Liver (tissue), 9 donors: ENCODE results near the gene QKI. TPM values are rescaled to one million over a fixed set of nuclear protein-coding genes. Genes with fewer than 3 reads are reported as not detected.

ENCODE experiments used
- DNase-seq: peaks from one replicate; pipeline ENCODE4 v3.0.0-alpha.2; 2017; ENCODE audit warnings: low spot score
- H3K27ac ChIP-seq, 2 donors: one replicate each; pipeline ENCODE4 v1.7.0; 2013; ENCODE audit warnings: inconsistent platforms in 2 of 2, low read length in 2 of 2, control low read depth in 1 of 2, low read depth in 1 of 2, mild to moderate bottlenecking in 1 of 2
- H3K27me3 ChIP-seq, 4 donors: one replicate each; pipeline versions ENCODE4 v1.6.1 to v1.7.0; 2013; ENCODE audit warnings: low read length in 3 of 4, inconsistent platforms in 1 of 4, mild to moderate bottlenecking in 1 of 4, moderate library complexity in 1 of 4; ENCODE audit not compliant: control insufficient read depth in 4 of 4, insufficient read depth in 4 of 4
- H3K36me3 ChIP-seq, 4 donors: one replicate each; pipeline versions ENCODE4 v1.6.1 to v1.7.0; 2013; ENCODE audit warnings: low read length in 3 of 4, mild to moderate bottlenecking in 3 of 4, low read depth in 1 of 4, moderate library complexity in 1 of 4; ENCODE audit not compliant: control insufficient read depth in 4 of 4, insufficient read depth in 3 of 4
- H3K4me1 ChIP-seq, 4 donors: one replicate each; pipeline versions ENCODE4 v1.6.1 to v1.7.0; 2013; ENCODE audit warnings: low read length in 3 of 4, mild to moderate bottlenecking in 3 of 4, moderate library complexity in 1 of 4; ENCODE audit not compliant: control insufficient read depth in 4 of 4, insufficient read depth in 4 of 4
- H3K4me3 ChIP-seq, 3 donors: one replicate each; pipeline versions ENCODE4 v1.6.1 to v1.7.0; 2013; ENCODE audit warnings: low read length in 3 of 3, control low read depth in 1 of 3, low read depth in 1 of 3, mild to moderate bottlenecking in 1 of 3
- H3K9ac ChIP-seq, 2 donors: one replicate each; pipeline ENCODE4 v1.7.0; 2013; ENCODE audit warnings: low read length in 2 of 2, mild to moderate bottlenecking in 2 of 2, moderate library complexity in 2 of 2, control low read depth in 1 of 2, low read depth in 1 of 2
- H3K9me3 ChIP-seq, 4 donors: one replicate each; pipeline versions ENCODE4 v1.6.1 to v1.7.0; 2013; ENCODE audit warnings: low read length in 3 of 4; ENCODE audit not compliant: control insufficient read depth in 4 of 4
- CTCF ChIP-seq: fragments of 150-350 bp; IDR thresholded peaks from 2 replicates; pipeline ENCODE4 v1.5.1; 2017; ENCODE audit warnings: improper control_type of control experiment, low read depth, low read length; ENCODE audit not compliant: missing input control
- FOXA2 ChIP-seq: IDR thresholded peaks from 2 replicates; pipeline ENCODE4 v1.6.1; 2016; ENCODE audit warnings: antibody characterized with exemption
- HNF4A ChIP-seq, 2 donors: conservative IDR thresholded peaks; 2 replicates each; pipeline ENCODE4 v1.6.1; 2016; ENCODE audit warnings: antibody characterized with exemption in 2 of 2, mild to moderate bottlenecking in 2 of 2
- HNF4G ChIP-seq: IDR thresholded peaks from 2 replicates; pipeline ENCODE4 v1.6.1; 2016; ENCODE audit warnings: antibody characterized with exemption
- MAX ChIP-seq: IDR thresholded peaks from 2 replicates; pipeline ENCODE4 v1.6.1; 2016; ENCODE audit warnings: antibody characterized with exemption
- REST ChIP-seq: IDR thresholded peaks from 2 replicates; pipeline ENCODE4 v1.6.1; 2016; ENCODE audit warnings: antibody characterized with exemption, mild to moderate bottlenecking
- RXRA ChIP-seq, 2 donors: IDR thresholded peaks; 2 replicates each; pipeline ENCODE4 v1.6.1; 2017 to 2018; ENCODE audit warnings: antibody characterized with exemption in 2 of 2, mild to moderate bottlenecking in 1 of 2
- TAF1 ChIP-seq: conservative IDR thresholded peaks from 2 replicates; pipeline ENCODE4 v1.6.1; 2016; ENCODE audit warnings: antibody characterized with exemption, mild to moderate bottlenecking
- ZBTB33 ChIP-seq: IDR thresholded peaks from 2 replicates; pipeline ENCODE4 v1.6.1; 2016; ENCODE audit warnings: antibody characterized with exemption
- WGBS: extraction: QIAGEN DNeasy Blood & Tissue Kit; methylation state at CpG from one replicate; pipeline ENCODE4 v1.1.7; 2013; 5-methylcytosine and 5-hydroxymethylcytosine counted together
- polyA plus RNA-seq, 2 donors: library from polyadenylated mRNA; stranded (reverse) in 1 of 2; unstranded in 1 of 2; fragments of 200-250 nt in 1 of 2; fragments of >200 nt in 1 of 2; fragmentation: Nextera tagmentation in 1 of 2; extraction: Ambion mirVana in 1 of 2; gene quantifications; one replicate each; pipeline versions ENCODE4 v1.2.1 to v1.2.3, GENCODE V29; 2013 to 2015
- total RNA-seq, 2 donors: library from RNA; depleted of rRNA; stranded (reverse); fragments of >200 nt; gene quantifications; one replicate each; pipeline ENCODE4 v1.2.3, GENCODE V29; 2014
- donor health status: healthy.
- donor health status: healthy.
- donor health status: healthy.
- donor health status: healthy.
- donor health status: healthy.

Gene QKI
- total and polyA plus RNA-seq, 4 donors, result 22.7 to 97.0 (median 56.3) TPM

GRCh38 chr6:163501026-163501425, 86.5 kb downstream of the QKI start:
- Histone ChIP-seq H3K27me3 (no peaks in the 10 kb centered on the region), H3K9ac (no peak overlapping the region)
- no peak for TF ChIP-seq FOXA2

GRCh38 chr6:163501439-163501838, 86.9 kb downstream of the QKI start:
- no peak overlapping the region for H3K4me3 ChIP-seq
- no peaks in the 10 kb centered on the region for H3K27me3 ChIP-seq
- WGBS, result 91% methylated on average over 3 of the region's 3 CpGs
- DNase-seq, result no peak
- H3K9me3 ChIP-seq, result no peaks in the 10 kb centered on the region
- H3K27ac ChIP-seq, result no peak overlapping the region
- H3K9ac ChIP-seq, result no peak overlapping the region
- TF ChIP-seq HNF4A (conservative IDR thresholded peaks at IDR 0.05), result no peak
- TF ChIP-seq TAF1, result no peak
- no peak for TF ChIP-seq FOXA2
- TF ChIP-seq CTCF, result no peak
- TF ChIP-seq REST, result no peak
- H3K36me3 ChIP-seq, result no peaks in the 10 kb centered on the region
- H3K4me1 ChIP-seq, result no peaks in the 10 kb centered on the region

More at GRCh38 chr6:163501026-163501425, 86.5 kb downstream of the QKI start:
- Histone ChIP-seq H3K4me3 (no peak overlapping the region), H3K4me1 (no peaks in the 10 kb centered on the region), H3K9me3 (no peaks in the 10 kb centered on the region), H3K36me3 (no peaks in the 10 kb centered on the region), H3K27ac (no peak overlapping the region)
- WGBS, result 95% methylated on average over 2 of the region's 2 CpGs
- no peak for DNase-seq

- Histone ChIP-seq H3K9me3 (peaks cover 0 to 5% (median 4%) of the 10 kb centered on the region in 4 donors), H3K4me1 (no peaks in the 10 kb centered on the region), H3K4me3 (no peak overlapping the region), H3K9ac (no peak overlapping the region), H3K27me3 (no peaks in the 10 kb centered on the region), H3K36me3 (peaks cover 0 to 6% (median 0%) of the 10 kb centered on the region in 4 donors), H3K27ac (no peak overlapping the region)
- TF ChIP-seq HNF4A (conservative IDR thresholded peaks at IDR 0.05) (no peak), MAX (no peak), ZBTB33 (no peak), HNF4G (no peak), RXRA (IDR thresholded peaks at IDR 0.05) (no peak), FOXA2 (no peak), REST (no peak)
- WGBS, result 93% methylated on average over 8 of the region's 8 CpGs
- no peak for DNase-seq
These were observed 90.6 kb downstream of the QKI start for GRCh38 chr6:163504984-163505640.
